Parathyroid adenoma (tissue), 2 donors: ENCODE data around the gene CXCL16.

Experiments
- H2AFZ ChIP-seq: fragments of 300-600 bp; sonication (generic); one replicate; pipeline ENCODE4 v1.7.0; 2017; ENCODE audit warnings: antibody characterized with exemption, mild to moderate bottlenecking
- H3K27ac ChIP-seq: fragments of 300-600 bp; sonication (generic); one replicate; pipeline ENCODE4 v1.7.0; 2017
- H3K27me3 ChIP-seq: fragments of 300-600 bp; sonication (generic); one replicate; pipeline ENCODE4 v1.7.0; 2017; ENCODE audit warnings: low read length; ENCODE audit not compliant: control insufficient read depth, insufficient read depth
- H3K36me3 ChIP-seq: fragments of 300-600 bp; sonication (generic); one replicate; pipeline ENCODE4 v1.7.0; 2017; ENCODE audit warnings: low read length; ENCODE audit not compliant: control insufficient read depth, insufficient read depth
- H3K4me1 ChIP-seq: fragments of 300-600 bp; sonication (generic); one replicate; pipeline ENCODE4 v1.7.0; 2017; ENCODE audit warnings: control low read depth
- H3K4me2 ChIP-seq: fragments of 300-600 bp; sonication (generic); one replicate; pipeline ENCODE4 v1.7.0; 2017; ENCODE audit warnings: low read length
- H3K4me3 ChIP-seq: fragments of 300-600 bp; sonication (generic); one replicate; pipeline ENCODE4 v1.7.0; 2017; ENCODE audit warnings: low read depth, low read length
- H3K79me2 ChIP-seq: fragments of 300-600 bp; sonication (generic); one replicate; pipeline ENCODE4 v1.7.0; 2017; ENCODE audit warnings: control low read depth
- H3K9ac ChIP-seq: fragments of 300-600 bp; sonication (generic); one replicate; pipeline ENCODE4 v1.7.0; 2017; ENCODE audit warnings: mild to moderate bottlenecking
- H3K9me3 ChIP-seq: fragments of 300-600 bp; sonication (generic); one replicate; pipeline ENCODE4 v1.7.0; 2017; ENCODE audit warnings: low read length; ENCODE audit not compliant: control insufficient read depth
- CTCF ChIP-seq: fragments of 300-600 bp; sonication (generic); IDR thresholded peaks from one replicate; pipeline ENCODE4 v1.7.0; 2017; ENCODE audit warnings: antibody characterized with exemption, mild to moderate bottlenecking
- donor health status: primary hyperparathyroidism.

Gene CXCL16

GRCh38 chr17:4735876-4736651, 3.7 kb downstream of the CXCL16 start:
- Histone ChIP-seq H3K9ac (no peak overlapping the region), H3K9me3 (no peaks in the 10 kb centered on the region), H3K27ac (no peak overlapping the region), H3K79me2 (no peaks in the 10 kb centered on the region), H3K4me2 (no peak overlapping the region), H3K36me3 (no peaks in the 10 kb centered on the region), H3K27me3 (no peaks in the 10 kb centered on the region), H3K4me1 (peaks cover 5% of the 10 kb centered on the region), H3K4me3 (no peak overlapping the region), H2AFZ (no peak overlapping the region)
- TF ChIP-seq CTCF: no peak

GRCh38 chr17:4734857-4735475, 4.8 kb downstream of the CXCL16 start:
- no peaks in the 10 kb centered on the region for H3K9me3 ChIP-seq
- no peak overlapping the region for H3K4me2 ChIP-seq
- no peaks in the 10 kb centered on the region for H3K36me3 ChIP-seq
- H3K27me3 ChIP-seq: no peaks in the 10 kb centered on the region
- no peak overlapping the region for H2AFZ ChIP-seq
- no peak overlapping the region for H3K9ac ChIP-seq
- H3K27ac ChIP-seq: no peak overlapping the region
- H3K79me2 ChIP-seq: no peaks in the 10 kb centered on the region
- no peak overlapping the region for H3K4me3 ChIP-seq
- no peak for TF ChIP-seq CTCF
- peaks cover 5% of the 10 kb centered on the region for H3K4me1 ChIP-seq

DNA sequence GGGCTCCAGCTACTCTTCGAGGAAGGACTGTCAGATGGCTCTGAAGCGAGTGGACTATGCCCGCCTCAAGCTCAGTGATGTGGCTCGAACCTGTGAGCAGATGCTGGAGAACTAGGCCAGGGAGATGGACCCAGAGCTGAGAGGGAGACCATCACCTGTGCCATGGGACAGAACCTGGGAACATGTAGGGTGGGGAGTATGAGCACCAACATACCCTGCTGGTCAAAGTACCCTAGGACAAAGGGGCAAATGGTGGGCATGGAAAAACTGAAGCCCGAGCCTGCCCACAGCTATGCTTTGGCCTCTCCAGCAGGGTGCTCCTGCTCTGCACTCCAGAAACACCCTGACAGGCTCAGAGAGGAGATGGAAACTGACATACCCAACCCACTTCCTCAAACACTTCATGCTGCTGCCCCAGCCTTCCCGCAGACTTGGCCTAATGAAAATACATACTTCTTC, 6.6 kb downstream of the CXCL16 start:
- H3K9me3 ChIP-seq: no peaks in the 10 kb centered on the region
- peak overlapping the region; percentile 6 for H3K27ac ChIP-seq
- no peaks in the 10 kb centered on the region for H3K4me1 ChIP-seq
- no peak overlapping the region for H3K4me2 ChIP-seq
- H3K27me3 ChIP-seq: no peaks in the 10 kb centered on the region
- no peaks in the 10 kb centered on the region for H3K79me2 ChIP-seq
- TF ChIP-seq CTCF: no peak
- H2AFZ ChIP-seq: no peak overlapping the region
- no peaks in the 10 kb centered on the region for H3K36me3 ChIP-seq
- H3K4me3 ChIP-seq: no peak overlapping the region
- H3K9ac ChIP-seq: no peak overlapping the region

DNA sequence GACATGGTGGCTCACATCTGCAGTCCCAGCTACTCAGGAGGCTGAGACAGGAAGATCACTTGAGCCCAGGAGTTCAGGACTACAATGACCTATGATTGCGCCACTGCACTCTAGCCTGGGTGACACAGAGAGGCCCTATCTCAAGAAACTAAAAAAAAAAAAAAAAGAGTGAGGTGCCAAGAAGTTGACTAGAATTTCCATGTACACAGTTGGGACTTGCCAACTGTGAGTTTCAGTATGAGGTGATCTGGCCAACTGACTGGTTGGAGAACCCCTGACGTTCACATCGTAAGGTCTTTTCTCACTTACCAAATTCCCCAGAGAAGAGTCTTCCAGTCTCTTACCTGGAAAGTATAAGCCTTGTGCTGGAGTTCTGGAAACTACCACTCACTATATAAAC, 11.6 kb downstream of the CXCL16 start:
- Histone ChIP-seq H3K79me2 (no peaks in the 10 kb centered on the region), H3K36me3 (no peaks in the 10 kb centered on the region), H3K27me3 (no peaks in the 10 kb centered on the region), H3K4me1 (no peaks in the 10 kb centered on the region), H3K9me3 (no peaks in the 10 kb centered on the region), H2AFZ (no peak overlapping the region), H3K27ac (no peak overlapping the region), H3K9ac (no peak overlapping the region), H3K4me3 (no peak overlapping the region), H3K4me2 (no peak overlapping the region)
- no peak for TF ChIP-seq CTCF
